HG03135 (cell line): Measurements from ENCODE around the gene PRTG.
"Not testable (repeated sequence)": the region's sequence is repeated elsewhere in the genome, so short reads cannot be mapped to it uniquely, and the experiment has no call there.

Experiments
- ATAC-seq: cut with Tn5 transposase; IDR thresholded peaks from one replicate; pipeline ENCODE4 v1.9.1; 2021; ENCODE audit warnings: mild to moderate bottlenecking, moderate library complexity; ENCODE audit not compliant: unreplicated experiment

PRTG gene

GRCh38 chr15:55750706-55751105 lies 7.8 kb upstream of the PRTG start:
- no peak for ATAC-seq

DNA sequence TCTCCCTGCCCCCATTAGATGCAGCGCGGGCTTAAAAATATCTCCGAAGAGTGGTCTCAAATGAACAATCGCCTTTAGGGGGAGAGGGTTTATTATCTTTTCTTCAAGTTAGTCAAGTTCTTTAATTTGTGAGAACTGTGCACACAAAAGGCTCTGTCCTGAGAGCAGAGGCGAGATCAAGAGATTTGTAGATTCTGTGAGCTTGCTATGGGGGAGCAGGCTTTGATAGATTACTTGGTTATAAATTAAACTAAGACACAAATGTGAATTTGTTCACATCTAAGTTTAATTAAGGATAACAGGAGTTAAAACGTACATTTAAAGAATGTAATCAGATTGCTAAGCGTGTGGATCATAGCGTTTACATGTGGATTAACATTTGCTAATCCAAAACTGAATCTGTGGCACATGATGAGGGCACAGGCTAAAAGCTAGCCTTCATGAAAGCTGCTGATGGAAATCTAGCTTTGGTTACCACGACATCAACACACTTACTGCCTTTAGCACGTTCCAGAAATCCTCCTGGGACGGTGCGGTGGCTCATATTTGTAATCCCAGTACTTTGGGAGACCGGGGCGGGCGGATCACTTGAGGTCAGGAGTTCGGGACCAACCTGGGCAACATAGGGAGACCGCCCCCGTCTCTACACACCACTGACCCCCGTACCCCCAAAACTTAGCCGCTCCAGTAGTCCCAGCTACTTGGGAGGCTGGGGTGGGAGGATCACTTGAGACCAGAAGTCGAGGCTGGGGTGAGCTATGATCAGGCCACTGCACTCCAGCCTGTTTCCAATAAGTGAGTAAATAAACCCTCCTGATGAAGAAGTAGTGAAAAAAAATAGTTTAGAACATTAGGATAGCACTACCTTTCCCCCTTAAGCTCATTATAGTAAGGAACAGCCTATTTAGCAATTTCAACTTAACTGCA lies 1.0 kb upstream of the PRTG start:
- ATAC-seq, result no peak

- ATAC-seq, result no peak
Measured at GRCh38 chr15:55742498-55742926, 440 bp downstream of the PRTG start.

GRCh38 chr15:55741833-55742497 lies 987 bp downstream of the PRTG start:
- no peak for ATAC-seq

- no peak for ATAC-seq
Measured at GRCh38 chr15:55740981-55741832, 1.7 kb downstream of the PRTG start.

- ATAC-seq, result no peak
Measured at GRCh38 chr15:55740359-55740878, 2.5 kb downstream of the PRTG start.

DNA sequence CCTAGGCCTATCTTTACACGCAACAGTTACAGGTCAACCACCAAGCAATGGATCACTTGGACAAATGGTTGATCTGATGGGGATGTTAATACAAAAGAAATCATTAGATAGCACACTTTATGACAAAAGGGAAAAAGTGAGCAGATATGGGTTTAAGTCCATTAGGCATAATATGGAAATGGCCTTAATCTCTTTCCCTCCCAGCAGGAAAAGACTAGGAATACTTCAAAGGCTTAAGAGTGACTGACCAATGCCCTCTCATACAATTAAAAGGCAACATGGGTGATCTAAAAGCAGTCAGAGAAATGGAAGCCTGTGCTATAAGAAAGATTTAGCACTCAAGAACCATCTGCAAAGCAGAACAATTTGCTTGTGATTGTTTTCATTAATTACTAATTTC lies 3.3 kb downstream of the PRTG start:
- no peak for ATAC-seq

DNA sequence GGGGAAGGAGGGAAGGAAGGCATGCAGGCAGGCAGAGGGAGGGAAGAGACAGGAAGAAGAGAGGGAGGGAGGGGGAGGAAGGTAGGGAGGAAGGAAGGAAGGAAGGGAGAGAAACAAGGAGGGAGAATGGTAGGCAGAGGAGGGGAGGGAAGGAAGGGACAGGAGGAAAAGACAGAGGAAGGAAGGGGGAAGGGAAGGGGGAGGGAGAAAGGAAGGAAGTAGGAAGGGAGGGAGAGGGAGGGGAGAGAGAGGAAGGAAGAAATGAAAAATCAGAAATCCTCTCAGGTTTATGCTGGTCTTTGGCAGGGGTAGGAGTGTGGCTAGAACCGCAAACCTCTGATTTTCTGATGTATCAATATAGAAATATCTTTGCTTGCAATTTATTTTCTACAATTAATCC lies 4.2 kb downstream of the PRTG start:
- no peak for ATAC-seq

GRCh38 chr15:55737373-55737772 lies 5.6 kb downstream of the PRTG start:
- no peak for ATAC-seq

DNA sequence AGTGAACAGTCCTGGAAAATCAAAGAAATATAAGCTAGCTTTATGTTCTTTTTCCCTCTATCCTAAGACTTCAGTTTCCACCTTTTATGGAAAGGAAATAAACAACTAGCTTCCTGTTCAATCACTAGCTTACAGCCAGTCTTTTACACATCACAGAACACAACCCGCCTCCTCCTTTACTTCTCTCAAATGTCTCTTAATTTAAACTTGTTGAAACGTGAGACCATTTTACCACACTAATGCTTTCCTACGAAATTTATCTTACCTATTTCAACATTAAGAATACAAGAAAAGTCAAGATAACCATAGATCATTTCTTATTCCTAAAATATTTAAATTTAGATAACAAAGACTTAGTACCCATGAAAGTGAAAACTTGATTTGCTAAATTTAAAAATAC lies 6.2 kb downstream of the PRTG start:
- no peak for ATAC-seq

DNA sequence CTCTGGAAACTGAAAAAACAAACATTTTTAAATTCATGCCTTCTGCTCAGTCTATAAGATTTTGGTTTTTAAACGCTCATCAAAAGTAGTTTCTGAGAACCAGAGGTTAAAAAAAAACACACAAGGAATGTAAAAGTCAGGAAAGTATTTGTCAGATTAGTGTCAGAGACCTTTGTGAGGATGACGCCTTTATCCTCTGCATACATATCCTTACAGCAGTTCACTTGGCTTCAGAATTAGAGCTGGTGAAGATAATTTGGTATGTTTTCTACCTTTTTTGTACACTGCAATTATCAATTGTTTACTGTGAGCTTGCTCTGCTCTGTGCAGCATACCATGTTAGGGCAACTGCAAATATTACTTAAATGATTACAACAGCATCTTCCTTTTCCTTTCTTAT lies 8.3 kb downstream of the PRTG start:
- no peak for ATAC-seq

- ATAC-seq, result not testable (repeated sequence)
Measured at GRCh38 chr15:55733461-55733860, 9.5 kb downstream of the PRTG start.

DNA sequence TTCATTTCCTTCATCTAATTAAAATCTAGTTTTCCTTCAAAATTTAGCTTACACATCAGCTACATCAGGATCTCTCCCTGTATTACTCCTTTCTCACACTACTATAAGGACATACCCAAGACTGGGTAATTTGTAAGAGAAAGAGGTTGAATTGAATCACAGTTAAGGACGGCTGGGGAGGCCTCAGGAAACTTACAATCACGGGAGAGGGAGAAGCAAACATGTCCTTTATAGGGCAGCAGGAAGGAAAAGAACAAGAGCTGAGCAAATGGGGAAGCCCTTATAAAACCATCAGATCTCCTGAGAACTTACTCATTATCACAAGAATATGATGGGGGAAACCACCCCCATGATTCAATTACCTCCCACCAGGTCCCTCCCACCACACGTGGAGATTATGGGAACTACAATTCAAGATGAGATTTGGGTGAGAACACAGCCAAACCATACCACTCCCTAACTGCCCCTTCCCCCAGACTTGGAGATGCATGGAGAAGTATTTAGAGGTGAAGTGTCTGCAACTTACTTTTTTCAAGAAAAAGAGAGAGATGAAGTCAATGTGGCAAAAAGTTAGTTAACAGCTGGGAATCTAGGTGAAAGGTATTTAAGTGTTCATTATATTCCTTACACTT lies 21.3 kb downstream of the PRTG start:
- ATAC-seq, result no peak

DNA sequence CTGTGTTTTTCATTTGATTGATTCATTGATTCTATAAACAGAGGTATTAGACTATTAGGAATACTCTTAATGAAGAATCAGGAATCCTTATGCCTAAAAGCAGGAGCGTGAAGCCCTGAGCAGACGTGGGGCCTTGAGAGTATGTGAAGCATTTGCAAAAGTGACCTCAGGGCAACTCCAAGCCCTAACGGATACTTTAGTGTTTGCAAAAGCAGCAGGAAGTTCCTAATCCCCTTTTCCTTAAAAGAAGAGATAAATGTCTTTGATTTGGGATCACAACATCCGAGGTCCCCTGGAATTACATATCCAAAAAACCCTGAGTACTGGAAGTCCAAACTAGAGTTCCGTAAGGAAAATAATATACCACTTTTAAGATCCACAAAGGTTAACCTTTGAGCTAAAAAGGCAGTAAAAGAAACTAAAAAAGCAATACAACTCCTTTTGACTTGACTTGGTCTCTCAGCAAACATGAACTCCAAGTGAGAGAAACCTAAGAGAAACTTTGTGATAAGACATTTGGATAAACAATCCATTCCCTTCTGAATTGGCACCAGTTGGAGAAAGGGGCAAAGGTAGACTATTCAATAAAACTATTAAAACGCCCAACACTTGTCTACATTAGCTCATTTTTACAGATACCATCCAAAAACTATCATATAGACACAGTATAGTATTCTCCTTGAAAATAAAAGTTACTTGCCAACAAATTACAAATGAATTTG lies 27.4 kb downstream of the PRTG start:
- no peak for ATAC-seq

- ATAC-seq, result no peak
Measured at GRCh38 chr15:55714064-55714463, 28.9 kb downstream of the PRTG start.

GRCh38 chr15:55712363-55712762 lies 30.6 kb downstream of the PRTG start:
- no peak for ATAC-seq

DNA sequence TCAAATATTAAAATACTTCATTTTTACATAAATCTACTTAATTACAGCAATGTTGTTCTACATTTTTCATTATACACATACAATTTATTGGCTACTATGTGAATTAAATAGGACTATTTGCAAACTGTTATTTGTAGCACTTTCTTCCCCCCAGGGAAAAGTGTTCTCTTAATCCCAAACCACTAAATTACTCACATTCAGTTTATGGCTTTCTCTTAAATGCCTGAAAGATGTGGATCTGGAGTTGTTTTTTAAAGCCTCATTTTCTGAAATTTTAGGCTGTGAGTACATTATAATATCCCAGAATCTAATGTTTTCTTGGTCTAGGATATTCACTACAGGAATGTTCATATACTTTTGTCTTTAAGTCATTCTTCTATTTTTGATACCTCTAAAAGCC lies 32.7 kb downstream of the PRTG start:
- ATAC-seq, result no peak

- ATAC-seq, result no peak
Measured at GRCh38 chr15:55709458-55709857, 33.5 kb downstream of the PRTG start.

- no peak for ATAC-seq
Measured at GRCh38 chr15:55708720-55709119, 34.2 kb downstream of the PRTG start.

- ATAC-seq, result no peak
Measured at GRCh38 chr15:55707951-55708350, 35.0 kb downstream of the PRTG start.
